ES-I3 (cell line): ENCODE measurements around the gene ADGRV1.

Experiments used
- H3K36me3 ChIP-seq: 2 replicates; pipeline ENCODE4 v1.6.1; 2013; ENCODE audit warnings: mild to moderate bottlenecking, low read length, control low read depth, moderate library complexity; ENCODE audit not compliant: insufficient read depth
- H3K4me1 ChIP-seq: 2 replicates; pipeline ENCODE4 v1.6.1; 2013; ENCODE audit warnings: mild to moderate bottlenecking, control low read depth, low read length; ENCODE audit not compliant: insufficient read depth
- H3K9ac ChIP-seq: 2 replicates; pipeline ENCODE4 v1.6.1; 2013; ENCODE audit warnings: low read depth, mild to moderate bottlenecking, low read length, moderate library complexity
- H3K9me3 ChIP-seq: 2 replicates; pipeline ENCODE4 v1.6.1; 2013; ENCODE audit warnings: mild to moderate bottlenecking, low read length, moderate library complexity; ENCODE audit not compliant: control insufficient read depth, insufficient read depth

The ADGRV1 gene

GRCh38 chr5:90632791-90633190, 74.2 kb downstream of the ADGRV1 start:
- Histone ChIP-seq H3K9ac (no peak overlapping the region), H3K36me3 (no peaks in the 10 kb centered on the region), H3K4me1 (peaks cover 14% of the 10 kb centered on the region; the same call in 1 of the 2 replicates), H3K9me3 (no peaks in the 10 kb centered on the region)

GRCh38 chr5:90636948-90637347, 78.4 kb downstream of the ADGRV1 start:
- H3K4me1 ChIP-seq: peaks cover 18% of the 10 kb centered on the region; the same call in 1 of the 2 replicates
- H3K9ac ChIP-seq: no peak overlapping the region
- H3K36me3 ChIP-seq: no peaks in the 10 kb centered on the region
- no peaks in the 10 kb centered on the region for H3K9me3 ChIP-seq

- Histone ChIP-seq H3K9me3 (no peaks in the 10 kb centered on the region), H3K9ac (no peak overlapping the region), H3K36me3 (no peaks in the 10 kb centered on the region), H3K4me1 (peaks cover 13% of the 10 kb centered on the region; the same call in 1 of the 2 replicates)
Measured at GRCh38 chr5:90637731-90638130, 79.1 kb downstream of the ADGRV1 start.

GRCh38 chr5:90638878-90639277, 80.3 kb downstream of the ADGRV1 start:
- H3K9ac ChIP-seq: no peak overlapping the region
- H3K9me3 ChIP-seq: no peaks in the 10 kb centered on the region
- no peaks in the 10 kb centered on the region for H3K36me3 ChIP-seq
- peaks cover 10% of the 10 kb centered on the region; the same call in 1 of the 2 replicates for H3K4me1 ChIP-seq

GRCh38 chr5:90640484-90641059, 82.0 kb downstream of the ADGRV1 start:
- no peak overlapping the region for H3K9ac ChIP-seq
- H3K4me1 ChIP-seq: peaks cover 20% of the 10 kb centered on the region
- no peaks in the 10 kb centered on the region for H3K36me3 ChIP-seq
- H3K9me3 ChIP-seq: no peaks in the 10 kb centered on the region

- H3K9ac ChIP-seq: no peak overlapping the region
- H3K9me3 ChIP-seq: no peaks in the 10 kb centered on the region
- H3K36me3 ChIP-seq: no peaks in the 10 kb centered on the region
- H3K4me1 ChIP-seq: peaks cover 21% of the 10 kb centered on the region
Measured at GRCh38 chr5:90641528-90641927, 82.9 kb downstream of the ADGRV1 start.

GRCh38 chr5:90642706-90643229, 84.2 kb downstream of the ADGRV1 start:
- H3K36me3 ChIP-seq: no peaks in the 10 kb centered on the region
- H3K4me1 ChIP-seq: peaks cover 21% of the 10 kb centered on the region
- H3K9ac ChIP-seq: no peak overlapping the region
- no peaks in the 10 kb centered on the region for H3K9me3 ChIP-seq

GRCh38 chr5:90644132-90644531, 85.5 kb downstream of the ADGRV1 start:
- peaks cover 21% of the 10 kb centered on the region for H3K4me1 ChIP-seq
- H3K9ac ChIP-seq: no peak overlapping the region
- no peaks in the 10 kb centered on the region for H3K9me3 ChIP-seq
- no peaks in the 10 kb centered on the region for H3K36me3 ChIP-seq

- peaks cover 21% of the 10 kb centered on the region for H3K4me1 ChIP-seq
- H3K36me3 ChIP-seq: no peaks in the 10 kb centered on the region
- H3K9ac ChIP-seq: no peak overlapping the region
- no peaks in the 10 kb centered on the region for H3K9me3 ChIP-seq
Measured at GRCh38 chr5:90645024-90645610, 86.5 kb downstream of the ADGRV1 start.

- Histone ChIP-seq H3K9ac (no peak overlapping the region), H3K9me3 (no peaks in the 10 kb centered on the region), H3K36me3 (0 out of 2 replicates have a peak, but pooled peaks cover 6% of the 10 kb centered on the region), H3K4me1 (no peaks in the 10 kb centered on the region; the same call in 1 of the 2 replicates)
Measured at GRCh38 chr5:90650767-90651166, 92.2 kb downstream of the ADGRV1 start.

- no peaks in the 10 kb centered on the region for H3K4me1 ChIP-seq
- 0 out of 2 replicates have a peak, but pooled peaks cover 6% of the 10 kb centered on the region for H3K36me3 ChIP-seq
- H3K9me3 ChIP-seq: no peaks in the 10 kb centered on the region
- no peak overlapping the region for H3K9ac ChIP-seq
Measured at GRCh38 chr5:90654215-90654614, 95.6 kb downstream of the ADGRV1 start.

GRCh38 chr5:90655423-90655822, 96.8 kb downstream of the ADGRV1 start:
- H3K9me3 ChIP-seq: no peaks in the 10 kb centered on the region
- H3K9ac ChIP-seq: no peak overlapping the region
- no peaks in the 10 kb centered on the region for H3K4me1 ChIP-seq
- 0 out of 2 replicates have a peak, but pooled peaks cover 6% of the 10 kb centered on the region for H3K36me3 ChIP-seq

GRCh38 chr5:90657030-90657429, 98.4 kb downstream of the ADGRV1 start:
- no peaks in the 10 kb centered on the region for H3K9me3 ChIP-seq
- no peak overlapping the region for H3K9ac ChIP-seq
- H3K36me3 ChIP-seq: 0 out of 2 replicates have a peak, but pooled peaks cover 6% of the 10 kb centered on the region
- no peaks in the 10 kb centered on the region for H3K4me1 ChIP-seq

- Histone ChIP-seq H3K36me3 (0 out of 2 replicates have a peak, but pooled peaks cover 6% of the 10 kb centered on the region), H3K9ac (no peak overlapping the region), H3K4me1 (no peaks in the 10 kb centered on the region), H3K9me3 (no peaks in the 10 kb centered on the region)
Measured at GRCh38 chr5:90657788-90658187, 99.2 kb downstream of the ADGRV1 start.

GRCh38 chr5:90658620-90659019, 100.0 kb downstream of the ADGRV1 start:
- no peak overlapping the region for H3K9ac ChIP-seq
- no peaks in the 10 kb centered on the region for H3K9me3 ChIP-seq
- H3K4me1 ChIP-seq: no peaks in the 10 kb centered on the region
- H3K36me3 ChIP-seq: 0 out of 2 replicates have a peak, but pooled peaks cover 1% of the 10 kb centered on the region
